GM10248 (cell line): Measurements from ENCODE around the gene EDC4.

Source experiments
- CTCF ChIA-PET: fragments of 300-600 bp; sonication (Branson Sonifier 250); formaldehyde crosslinking; extraction: SDS; loops from one replicate; lab custom pipeline; 2021; ENCODE audit warnings: antibody characterized with exemption; lab: Yijun Ruan, JAX
- POLR2A ChIA-PET: fragments of 350-650 bp; sonication (Branson Sonifier 250); formaldehyde crosslinking; extraction: SDS; loops from one replicate; lab custom pipeline; 2020; ENCODE audit warnings: antibody characterized with exemption; lab: Yijun Ruan, JAX
- DNase-seq: peaks from one replicate; pipeline ENCODE4 v3.0.0; 2012; ENCODE audit errors: extremely low spot score
- CTCF ChIP-seq: IDR thresholded peaks from 2 replicates; pipeline ENCODE4 v1.5.1; 2012; ENCODE audit warnings: mild to moderate bottlenecking, low read depth; ENCODE audit errors: extremely low read depth, missing control alignments, control extremely low read depth

Gene EDC4

GRCh38 chr16:67893743-67894399 is 21.0 kb downstream of the EDC4 start:
- ChIA-PET CTCF (interaction anchor here (1.3 to 4.6 kb wide), 4 partner anchors 10 to 78 kb away, joined by 3 to 53 read pairs (median 7); partner anchors contain the start of gene NRN1L), POLR2A (no interaction called here)
- DNase-seq, result no peak
- TF ChIP-seq CTCF, result no peak

DNA sequence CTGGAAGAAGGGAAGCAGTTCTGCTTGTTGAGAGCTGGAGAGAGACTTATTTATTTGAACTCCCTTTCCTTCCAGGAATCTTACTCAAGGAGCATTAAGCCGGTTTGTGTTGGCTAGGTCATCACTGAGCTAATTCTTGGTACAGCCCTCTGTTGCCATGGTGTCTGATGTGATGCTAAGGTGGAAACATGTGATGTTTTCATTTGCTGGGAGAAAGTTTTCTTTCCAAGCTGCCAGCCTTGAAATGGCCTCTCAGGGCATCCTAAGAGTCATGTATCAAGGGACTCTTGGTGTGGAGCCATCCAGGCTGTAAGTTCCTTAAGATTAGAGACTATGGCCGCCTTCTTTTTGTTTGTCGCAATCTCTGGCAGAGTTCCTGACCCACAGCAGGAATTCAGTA is 24.4 kb downstream of the EDC4 start:
- ChIA-PET CTCF (interaction anchor here (0.8 to 2.4 kb wide), 11 partner anchors 11 to 376 kb away, joined by 3 to 13 read pairs (median 4); partner anchors contain the start of genes CTRL and NRN1L), POLR2A (no interaction called here)
- TF ChIP-seq CTCF, result no peak
- DNase-seq, result no peak

GRCh38 chr16:67901734-67902133 is 28.9 kb downstream of the EDC4 start:
- POLR2A ChIA-PET, result interaction anchor here (0.7 kb wide), 1 partner anchor 335 kb away, joined by 3 read pairs; no protein-coding TSS in a partner anchor
- CTCF ChIA-PET, result interaction anchor here (3.5 kb wide), 1 partner anchor 18 kb away, joined by 17 read pairs; the partner anchor contains the start of gene NRN1L
- TF ChIP-seq CTCF, result no peak
- no peak for DNase-seq

DNA sequence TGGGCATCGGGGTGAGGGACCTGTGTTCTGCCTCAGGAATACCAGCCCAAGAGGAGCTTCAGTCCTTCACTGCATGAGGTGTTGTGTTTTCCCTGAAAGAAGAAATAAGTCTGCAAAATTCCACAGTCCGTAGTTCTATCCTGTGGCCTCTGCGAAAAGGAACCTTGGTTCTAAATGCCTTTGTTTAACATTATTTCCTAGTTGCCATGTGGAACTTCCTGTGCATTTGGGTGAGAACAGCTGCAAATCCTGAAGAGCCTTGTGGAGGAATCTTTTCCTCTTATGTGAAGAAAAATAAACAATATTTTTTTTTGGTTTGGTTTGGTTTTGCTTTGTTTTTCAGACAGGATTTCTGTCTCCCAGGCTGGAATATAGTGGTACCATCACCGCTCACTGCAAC is 30.0 kb downstream of the EDC4 start:
- ChIA-PET POLR2A (no interaction called here), CTCF (interaction anchor here (1.6 kb wide), 1 partner anchor 42 kb away, joined by 3 read pairs; no protein-coding TSS in a partner anchor)
- no peak for DNase-seq
- TF ChIP-seq CTCF, result no peak

GRCh38 chr16:67907397-67908180 is 34.7 kb downstream of the EDC4 start:
- TF ChIP-seq CTCF, result no peak
- DNase-seq, result no peak
- CTCF ChIA-PET, result interaction anchor here (2.0 to 2.3 kb wide), 2 partner anchors 12 to 24 kb away, joined by 5 to 10 read pairs; no protein-coding TSS in a partner anchor
- POLR2A ChIA-PET, result no interaction called here

DNA sequence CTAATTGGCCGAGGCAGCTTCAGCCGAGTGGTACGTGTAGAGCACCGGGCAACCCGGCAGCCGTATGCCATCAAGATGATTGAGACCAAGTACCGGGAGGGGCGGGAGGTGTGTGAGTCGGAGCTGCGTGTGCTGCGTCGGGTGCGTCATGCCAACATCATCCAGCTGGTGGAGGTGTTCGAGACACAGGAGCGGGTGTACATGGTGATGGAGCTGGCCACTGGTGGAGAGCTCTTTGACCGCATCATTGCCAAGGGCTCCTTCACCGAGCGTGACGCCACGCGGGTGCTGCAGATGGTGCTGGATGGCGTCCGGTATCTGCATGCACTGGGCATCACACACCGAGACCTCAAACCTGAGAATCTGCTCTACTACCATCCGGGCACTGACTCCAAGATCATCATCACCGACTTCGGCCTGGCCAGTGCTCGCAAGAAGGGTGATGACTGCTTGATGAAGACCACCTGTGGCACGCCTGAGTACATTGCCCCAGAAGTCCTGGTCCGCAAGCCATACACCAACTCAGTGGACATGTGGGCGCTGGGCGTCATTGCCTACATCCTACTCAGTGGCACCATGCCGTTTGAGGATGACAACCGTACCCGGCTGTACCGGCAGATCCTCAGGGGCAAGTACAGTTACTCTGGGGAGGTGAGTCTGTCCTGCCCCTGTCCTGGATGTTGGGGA is 36.3 kb downstream of the EDC4 start:
- no peak for DNase-seq
- TF ChIP-seq CTCF, result no peak
- POLR2A ChIA-PET, result no interaction called here
- CTCF ChIA-PET, result interaction anchor here (0.8 to 2.3 kb wide), 5 partner anchors 19 to 237 kb away, joined by 3 to 10 read pairs (median 3); no protein-coding TSS in a partner anchor
